GM19328 (cell line): ENCODE measurements around the gene CSMD2.

Experiments used
- ATAC-seq: cut with Tn5 transposase; IDR thresholded peaks from one replicate; pipeline ENCODE4 v1.9.1; 2021; ENCODE audit warnings: mild to moderate bottlenecking, moderate library complexity; ENCODE audit not compliant: unreplicated experiment

The CSMD2 gene

DNA sequence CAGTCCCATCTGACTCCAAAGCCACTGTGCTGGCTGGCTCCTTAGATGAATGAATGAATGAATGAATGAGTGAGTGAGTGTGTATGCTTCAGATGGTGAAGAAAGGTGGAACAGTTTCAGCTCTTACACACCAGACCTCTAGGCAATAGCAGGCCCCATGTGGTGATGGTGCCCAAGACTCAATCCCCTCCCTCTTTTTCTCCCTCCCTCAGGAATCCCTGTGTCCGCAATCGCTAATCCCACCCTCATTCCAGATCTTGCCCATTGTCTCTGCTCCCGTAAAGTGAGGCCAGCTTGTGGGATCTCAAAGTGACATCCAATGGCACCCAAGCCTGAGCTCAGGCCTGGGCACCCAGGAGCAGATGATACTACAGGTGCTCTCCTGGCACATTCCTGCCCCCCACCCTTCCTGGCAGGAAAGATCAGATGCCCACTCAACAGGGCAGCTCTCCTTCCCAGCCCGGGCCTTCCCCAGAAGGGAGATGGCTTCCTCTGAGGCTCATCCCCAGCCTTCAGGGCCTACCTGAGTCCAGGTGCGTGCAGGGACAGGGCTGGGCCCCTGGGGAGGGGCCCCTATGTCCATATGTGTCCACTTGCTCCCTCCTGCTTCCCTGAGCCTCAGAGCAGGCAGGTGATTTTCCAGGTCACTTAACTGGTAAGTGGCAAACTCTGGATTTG, 194.7 kb downstream of the CSMD2 start:
- no peak for ATAC-seq

GRCh38 chr1:33966346-33967141, 198.5 kb downstream of the CSMD2 start:
- no peak for ATAC-seq

GRCh38 chr1:33965086-33965485, 199.9 kb downstream of the CSMD2 start:
- ATAC-seq = no peak

DNA sequence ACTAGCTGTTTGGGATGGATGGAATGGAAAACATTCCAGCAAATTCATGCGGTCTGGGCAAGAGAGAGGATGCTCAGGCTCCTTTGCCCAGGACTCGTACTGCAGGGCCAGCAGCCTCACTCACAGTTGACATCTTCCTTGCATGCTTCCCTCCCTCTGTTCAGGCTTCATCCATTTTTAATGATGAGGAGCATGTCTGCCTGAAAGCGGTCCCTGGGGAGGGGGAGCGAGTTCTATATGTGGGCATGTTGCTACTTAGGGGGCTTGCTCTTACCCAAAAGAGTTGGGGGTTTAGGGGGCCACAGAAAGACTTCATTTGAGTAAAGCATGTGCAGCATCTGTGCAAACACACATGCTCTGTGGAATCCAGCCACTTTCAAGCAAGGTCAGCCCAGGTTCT, 203.0 kb downstream of the CSMD2 start:
- ATAC-seq = no peak

DNA sequence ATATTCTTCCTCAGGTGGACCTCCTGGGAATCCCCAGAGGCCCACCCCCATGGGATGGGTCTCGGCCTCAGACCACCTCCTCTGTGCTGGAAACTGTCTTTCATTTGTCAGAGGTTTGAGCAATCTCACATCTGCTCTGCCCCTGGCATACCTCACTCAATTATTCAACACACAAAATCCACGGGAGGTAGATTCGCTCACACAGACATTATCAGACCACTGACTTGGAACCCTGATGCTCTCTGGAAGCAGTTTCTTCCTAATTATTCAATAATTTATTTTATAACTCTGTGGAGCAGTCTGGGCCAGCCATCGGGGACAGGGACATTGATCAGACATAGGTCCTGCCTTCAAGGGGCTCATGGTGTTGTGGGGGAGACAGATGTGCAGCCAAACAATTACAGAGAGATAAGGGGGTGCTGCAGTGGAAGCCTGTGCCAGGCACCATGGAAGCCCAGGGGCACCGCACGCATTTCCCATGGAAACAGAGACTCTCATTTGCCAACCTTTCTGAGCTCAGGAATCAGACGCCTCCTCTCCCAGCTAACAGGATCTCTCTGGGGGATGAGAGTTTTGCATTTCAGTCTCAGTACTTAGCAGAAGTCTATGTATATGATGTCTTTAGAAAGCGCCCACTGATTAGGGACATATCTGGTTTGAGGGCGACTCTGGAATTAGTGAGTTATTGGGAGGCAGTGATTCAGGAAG, 204.7 kb downstream of the CSMD2 start:
- ATAC-seq = no peak

DNA sequence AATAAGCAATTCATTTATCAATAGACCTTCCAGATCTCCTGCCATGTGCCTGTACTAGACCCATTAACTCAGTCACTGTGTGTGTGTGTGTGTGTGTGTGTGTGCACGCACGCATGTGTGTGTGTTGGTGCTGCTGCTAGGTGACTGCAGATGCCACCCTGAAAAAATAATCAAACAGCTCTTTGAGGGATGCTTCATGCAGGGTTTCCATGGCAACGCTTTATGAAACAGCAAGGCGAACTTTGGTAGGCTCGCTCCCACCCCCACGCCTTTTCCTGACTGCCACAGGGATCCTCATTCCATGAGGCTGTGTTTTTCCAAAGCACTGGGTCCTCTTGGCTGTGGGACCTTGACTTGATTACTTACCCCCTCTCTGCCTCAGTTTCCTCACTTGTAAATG, 207.2 kb downstream of the CSMD2 start:
- ATAC-seq = no peak

- ATAC-seq = no peak
Observed at GRCh38 chr1:33955096-33955495, 209.9 kb downstream of the CSMD2 start.

- ATAC-seq = no peak
Observed at GRCh38 chr1:33949570-33949969, 215.5 kb downstream of the CSMD2 start.

DNA sequence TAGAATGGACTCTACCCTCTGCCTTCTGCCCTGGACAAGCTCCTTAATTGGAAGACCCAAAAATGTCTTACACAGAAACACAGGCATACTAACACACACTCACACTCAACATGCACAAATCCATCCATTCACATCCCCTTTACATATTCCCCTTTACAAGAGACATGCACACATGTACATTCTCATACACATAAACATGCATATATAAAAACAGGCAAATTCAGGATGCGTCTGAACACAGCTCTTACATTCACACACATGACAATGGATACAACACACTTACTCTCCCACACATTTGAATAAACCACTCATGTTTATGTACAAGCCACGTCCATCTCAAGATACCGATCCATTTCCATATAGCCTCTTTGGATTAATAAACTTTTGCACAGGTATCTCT, 216.7 kb downstream of the CSMD2 start:
- no peak for ATAC-seq

- no peak for ATAC-seq
Observed at GRCh38 chr1:33946836-33947235, 218.2 kb downstream of the CSMD2 start.

GRCh38 chr1:33944846-33945245, 220.2 kb downstream of the CSMD2 start:
- ATAC-seq = no peak

DNA sequence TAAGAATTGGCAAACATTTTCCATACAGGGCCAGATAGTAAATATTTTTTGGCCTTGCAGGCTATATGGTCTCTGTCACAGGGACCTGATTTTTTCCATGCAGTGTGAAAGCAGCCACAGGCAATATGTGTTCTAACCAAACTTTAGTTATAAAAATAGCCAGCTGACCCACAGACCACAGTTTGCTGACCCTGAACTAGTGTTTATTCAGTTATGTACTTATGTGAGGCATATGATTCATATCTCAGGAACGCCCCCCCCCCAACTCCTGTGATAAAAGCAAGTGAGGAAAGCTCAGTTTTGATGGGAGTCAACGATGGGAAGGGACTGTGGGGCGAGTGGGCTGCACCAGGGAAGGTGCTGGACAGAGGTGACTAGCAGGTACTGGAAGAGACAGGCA, 221.1 kb downstream of the CSMD2 start:
- ATAC-seq = no peak

GRCh38 chr1:33932871-33933270, 232.2 kb downstream of the CSMD2 start:
- no peak for ATAC-seq

- no peak for ATAC-seq
Observed at GRCh38 chr1:33931111-33931475, 233.9 kb downstream of the CSMD2 start.

- ATAC-seq = no peak
Observed at GRCh38 chr1:33930346-33931110, 234.5 kb downstream of the CSMD2 start.

- ATAC-seq = no peak
Observed at GRCh38 chr1:33928251-33928650, 236.8 kb downstream of the CSMD2 start.

- no peak for ATAC-seq
Observed at GRCh38 chr1:33927721-33928120, 237.3 kb downstream of the CSMD2 start.

DNA sequence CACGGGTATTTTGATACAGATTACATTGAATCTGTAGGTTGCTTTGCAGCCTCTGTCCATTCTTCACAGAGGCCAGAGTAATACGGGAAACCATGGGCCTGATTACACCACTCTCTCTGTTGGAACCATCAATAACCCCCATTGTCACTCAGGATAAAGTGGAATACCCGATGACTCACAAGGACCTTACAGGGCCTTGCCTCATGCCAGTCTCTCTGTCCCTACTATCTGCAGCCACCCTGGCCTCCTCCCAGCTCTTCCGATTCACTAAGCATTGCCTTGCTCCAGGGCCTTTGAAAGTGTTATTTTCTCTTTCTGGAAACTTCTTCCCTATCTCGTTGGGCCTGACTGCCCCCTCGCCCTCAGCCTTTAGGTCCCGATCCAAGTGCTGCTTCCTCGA, 239.4 kb downstream of the CSMD2 start:
- no peak for ATAC-seq

DNA sequence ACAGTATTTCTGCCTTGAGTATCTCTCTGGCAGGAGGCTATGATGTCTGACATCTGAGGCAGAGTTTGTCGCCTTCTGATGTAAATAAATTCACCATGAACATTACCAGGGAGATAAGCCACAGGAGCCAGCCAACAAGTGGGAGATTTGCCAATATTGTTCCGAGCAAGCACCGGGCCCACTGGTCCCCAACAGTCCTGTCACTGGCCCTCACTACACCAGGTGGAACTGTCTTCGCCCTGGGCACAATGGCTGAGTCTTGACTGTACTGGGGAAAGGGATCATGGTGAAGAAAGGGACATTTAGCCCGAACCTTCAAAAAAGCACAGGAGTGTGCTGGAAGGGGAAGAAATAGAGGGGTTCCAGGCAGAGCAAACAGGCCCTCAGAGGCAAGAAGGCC, 243.7 kb downstream of the CSMD2 start:
- ATAC-seq = no peak

- no peak for ATAC-seq
Observed at GRCh38 chr1:33918368-33918767, 246.7 kb downstream of the CSMD2 start.

- no peak for ATAC-seq
Observed at GRCh38 chr1:33916786-33917185, 248.2 kb downstream of the CSMD2 start.
